Measurements from ENCODE around the gene GOLT1A. TPM values are rescaled to one million over a fixed set of nuclear protein-coding genes. Genes with fewer than 3 reads are reported as not detected.

The GOLT1A gene
- total RNA-seq, 6 experiments from 2014 or later: not detected

GRCh38 chr1:204261266-204261665 is 47.5 kb upstream of the GOLT1A start:
- TF ChIP-seq CTCF (IDR thresholded peaks at IDR 0.05): no peak
- H3K27ac Mint-ChIP-seq: no peak overlapping the region
- DNase-seq: no peak
- H3K36me3 Mint-ChIP-seq (ENCODE audit: low read depth): no peaks in the 10 kb centered on the region
- no peaks in the 10 kb centered on the region for H3K9me3 Mint-ChIP-seq
- no peak overlapping the region for H3K4me3 Mint-ChIP-seq
- H3K4me1 Mint-ChIP-seq (ENCODE audit: low read depth): peaks cover 22% of the 10 kb centered on the region
- H3K27me3 Mint-ChIP-seq (ENCODE audit: insufficient read depth): peaks cover 7% of the 10 kb centered on the region

GRCh38 chr1:204260601-204261197 is 46.9 kb upstream of the GOLT1A start:
- no peak for TF ChIP-seq CTCF (IDR thresholded peaks at IDR 0.05)
- Mint-ChIP-seq H3K4me1 (ENCODE audit: low read depth) (peaks cover 28% of the 10 kb centered on the region), H3K9me3 (no peaks in the 10 kb centered on the region), H3K27ac (no peak overlapping the region), H3K27me3 (ENCODE audit: insufficient read depth) (peaks cover 7% of the 10 kb centered on the region), H3K36me3 (ENCODE audit: low read depth) (no peaks in the 10 kb centered on the region), H3K4me3 (no peak overlapping the region)
- no peak for DNase-seq

- H3K27ac Mint-ChIP-seq: no peak overlapping the region
- H3K4me3 Mint-ChIP-seq: no peak overlapping the region
Measured at GRCh38 chr1:204259782-204260181, 46.0 kb upstream of the GOLT1A start.

GRCh38 chr1:204259196-204259595 is 45.4 kb upstream of the GOLT1A start:
- no peak for TF ChIP-seq CTCF (IDR thresholded peaks at IDR 0.05)
- no peak for DNase-seq
- no peak overlapping the region for H3K27ac Mint-ChIP-seq
- no peaks in the 10 kb centered on the region for H3K36me3 Mint-ChIP-seq (ENCODE audit: low read depth)
- peaks cover 38% of the 10 kb centered on the region for H3K4me1 Mint-ChIP-seq (ENCODE audit: low read depth)
- no peak overlapping the region for H3K4me3 Mint-ChIP-seq
- H3K9me3 Mint-ChIP-seq: no peaks in the 10 kb centered on the region
- peaks cover 6% of the 10 kb centered on the region for H3K27me3 Mint-ChIP-seq (ENCODE audit: insufficient read depth)

More at GRCh38 chr1:204259782-204260181, 46.0 kb upstream of the GOLT1A start:
- Mint-ChIP-seq H3K36me3 (ENCODE audit: low read depth) (no peaks in the 10 kb centered on the region), H3K9me3 (no peaks in the 10 kb centered on the region), H3K4me1 (ENCODE audit: low read depth) (peaks cover 34% of the 10 kb centered on the region), H3K27me3 (ENCODE audit: insufficient read depth) (peaks cover 7% of the 10 kb centered on the region)
- DNase-seq: no peak
- TF ChIP-seq CTCF (IDR thresholded peaks at IDR 0.05): no peak

- Mint-ChIP-seq H3K27me3 (ENCODE audit: insufficient read depth) (peaks cover 5% of the 10 kb centered on the region), H3K4me1 (ENCODE audit: low read depth) (peaks cover 42% of the 10 kb centered on the region), H3K9me3 (no peaks in the 10 kb centered on the region), H3K36me3 (ENCODE audit: low read depth) (no peaks in the 10 kb centered on the region), H3K27ac (peak overlapping the region; percentile 54; the same call in 1 of the 2 replicates), H3K4me3 (no peak overlapping the region)
- TF ChIP-seq CTCF (IDR thresholded peaks at IDR 0.05): peak; percentile 94
- DNase-seq: peak; percentile 68
Measured at GRCh38 chr1:204258213-204259115, 44.7 kb upstream of the GOLT1A start.
